KOPT-K1 (cell line): ENCODE data around the gene WDR45B.
"Not testable (repeated sequence)": the region's sequence is repeated elsewhere in the genome, so short reads cannot be mapped to it uniquely, and the experiment has no call there.

ENCODE experiments used
- H3K27ac ChIP-seq: fragments of 200-600 bp; sonication (generic); 2 replicates; pipeline ENCODE4 v1.5.1; 2016; ENCODE audit warnings: antibody characterized with exemption, mild to moderate bottlenecking, low read depth, low read length; ENCODE audit not compliant: poor library complexity, severe bottlenecking
- H3K36me3 ChIP-seq: fragments of 200-600 bp; sonication (generic); 2 replicates; pipeline ENCODE4 v1.5.1; 2017; ENCODE audit warnings: antibody characterized with exemption, mild to moderate bottlenecking, low read length, moderate library complexity; ENCODE audit not compliant: insufficient read depth
- H3K9me3 ChIP-seq: fragments of 200-600 bp; sonication (generic); 2 replicates; pipeline ENCODE4 v1.5.1; 2017; ENCODE audit warnings: antibody characterized with exemption, low read length, mild to moderate bottlenecking; ENCODE audit not compliant: insufficient read depth, poor library complexity, severe bottlenecking

WDR45B gene

DNA sequence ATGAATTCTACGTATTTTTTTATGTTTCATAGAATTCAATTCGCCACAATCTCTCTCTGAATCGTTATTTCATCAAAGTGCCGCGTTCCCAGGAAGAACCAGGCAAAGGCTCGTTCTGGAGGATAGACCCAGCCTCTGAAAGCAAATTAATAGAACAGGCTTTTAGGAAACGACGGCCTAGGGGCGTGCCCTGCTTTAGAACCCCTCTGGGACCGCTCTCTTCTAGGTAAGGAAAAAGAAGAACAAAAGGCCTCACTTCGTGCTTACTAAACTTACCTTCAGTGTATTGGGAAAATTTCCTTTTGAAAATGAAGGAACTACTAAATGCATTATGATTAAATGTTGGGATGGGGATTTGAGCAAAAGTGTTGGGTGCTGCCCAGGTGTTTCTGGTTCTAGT, 65.5 kb downstream of the WDR45B start:
- Histone ChIP-seq H3K9me3 (no peaks in the 10 kb centered on the region), H3K27ac (no peak overlapping the region), H3K36me3 (peaks cover 84% of the 10 kb centered on the region)

DNA sequence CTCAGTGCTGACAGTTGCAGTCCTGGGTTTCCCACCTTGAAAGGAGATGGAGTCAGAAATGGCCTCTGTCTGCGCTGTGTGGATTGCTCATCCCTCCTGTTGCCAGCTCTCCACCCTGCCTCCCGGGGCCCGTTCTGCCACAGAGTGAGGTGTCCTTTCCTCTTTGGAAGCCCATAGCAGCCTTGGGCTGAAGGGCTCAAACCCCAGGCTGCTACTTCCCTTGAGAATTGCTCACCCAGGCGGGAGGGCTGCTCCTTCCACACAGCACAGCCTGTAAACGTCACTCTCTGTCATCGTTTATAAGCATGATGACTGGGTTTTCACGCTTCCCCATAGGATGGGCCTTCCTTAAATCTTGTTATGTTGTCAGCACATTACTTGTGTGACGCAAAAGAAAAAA, 66.0 kb downstream of the WDR45B start:
- Histone ChIP-seq H3K9me3 (no peaks in the 10 kb centered on the region), H3K36me3 (peaks cover 84% of the 10 kb centered on the region), H3K27ac (no peak overlapping the region)

- not testable (repeated sequence) for H3K9me3 ChIP-seq, H3K27ac ChIP-seq
- peaks cover 84% of the 10 kb centered on the region for H3K36me3 ChIP-seq
These were observed 68.3 kb downstream of the WDR45B start for GRCh38 chr17:82579969-82580368.

- Histone ChIP-seq H3K9me3 (no peaks in the 10 kb centered on the region), H3K36me3 (peaks cover 87% of the 10 kb centered on the region), H3K27ac (no peak overlapping the region)
These were observed 70.9 kb downstream of the WDR45B start for GRCh38 chr17:82577300-82577699.

DNA sequence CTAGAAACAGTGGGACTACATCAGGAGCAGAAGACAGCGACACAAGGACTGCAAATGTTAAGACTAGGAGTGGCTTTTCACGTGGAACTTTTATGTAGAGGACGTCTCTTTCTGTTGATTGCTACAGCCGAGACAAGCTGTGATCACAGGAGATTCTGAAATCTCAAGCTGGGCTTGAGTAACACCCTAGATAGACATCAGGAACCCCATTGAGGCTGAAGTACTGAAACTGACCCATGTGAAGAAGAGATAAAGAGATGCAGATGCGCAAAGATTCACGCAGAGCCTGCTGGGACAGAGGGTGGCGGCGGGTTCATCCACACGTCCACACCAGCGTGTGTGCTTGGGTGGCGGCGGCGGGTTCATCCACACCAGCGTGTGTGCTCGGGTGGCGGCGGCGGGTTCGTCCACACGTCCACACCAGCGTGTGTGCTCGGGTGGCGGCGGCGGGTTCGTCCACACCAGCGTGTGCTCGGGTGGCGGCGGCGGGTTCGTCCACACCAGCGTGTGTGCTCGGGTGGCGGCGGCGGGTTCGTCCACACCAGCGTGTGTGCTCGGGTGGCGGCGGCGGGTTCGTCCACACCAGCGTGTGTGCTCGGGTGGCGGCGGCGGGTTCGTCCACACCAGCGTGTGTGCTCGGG, 72.5 kb downstream of the WDR45B start:
- H3K36me3 ChIP-seq, result peaks cover 87% of the 10 kb centered on the region
- not testable (repeated sequence) for H3K27ac ChIP-seq, H3K9me3 ChIP-seq

GRCh38 chr17:82574041-82574440, 74.2 kb downstream of the WDR45B start:
- Histone ChIP-seq H3K9me3 (no peaks in the 10 kb centered on the region), H3K27ac (no peak overlapping the region), H3K36me3 (peaks cover 100% of the 10 kb centered on the region)

DNA sequence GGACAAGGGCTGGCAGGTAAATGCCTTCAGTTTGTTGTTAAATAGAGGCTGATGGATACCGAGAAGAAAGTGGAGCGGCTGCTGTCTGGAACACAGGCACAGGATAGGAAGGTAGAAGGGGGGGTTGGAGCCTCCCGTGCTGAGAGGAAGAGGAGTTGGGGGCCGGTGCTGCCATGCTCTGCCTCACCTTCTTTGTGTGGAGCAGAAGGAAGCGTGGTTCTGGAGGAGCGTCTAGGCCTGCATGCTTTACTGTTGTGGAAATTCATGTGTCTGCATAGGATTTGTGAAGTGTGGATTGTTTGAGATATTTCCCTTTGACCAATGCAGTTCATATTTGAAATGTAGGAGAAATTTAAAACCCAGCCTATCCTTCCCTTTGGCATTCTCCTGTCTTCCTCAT, 76.4 kb downstream of the WDR45B start:
- no peaks in the 10 kb centered on the region for H3K9me3 ChIP-seq
- no peak overlapping the region for H3K27ac ChIP-seq
- peaks cover 100% of the 10 kb centered on the region for H3K36me3 ChIP-seq

DNA sequence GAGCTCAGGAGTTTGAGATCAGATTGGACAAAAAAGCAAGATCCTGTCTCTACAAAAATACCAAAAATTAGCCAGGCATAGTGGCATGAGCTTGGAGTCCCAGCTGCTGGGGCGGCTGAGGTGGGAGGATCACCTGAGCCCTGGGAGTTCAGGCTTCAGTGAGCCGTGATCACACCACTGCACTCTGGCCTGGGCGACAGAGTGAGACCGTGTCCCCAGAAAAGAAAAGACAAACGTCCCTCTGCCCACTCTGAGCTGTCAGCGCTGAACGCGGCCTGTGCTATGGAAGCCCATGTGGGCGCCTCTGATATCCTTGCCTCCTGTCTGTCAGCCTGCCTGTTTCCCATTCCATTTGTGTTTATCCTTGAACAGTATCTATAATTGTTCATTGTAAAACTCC, 78.0 kb downstream of the WDR45B start:
- H3K36me3 ChIP-seq, result peaks cover 100% of the 10 kb centered on the region
- H3K27ac ChIP-seq, result no peak overlapping the region
- no peaks in the 10 kb centered on the region for H3K9me3 ChIP-seq

DNA sequence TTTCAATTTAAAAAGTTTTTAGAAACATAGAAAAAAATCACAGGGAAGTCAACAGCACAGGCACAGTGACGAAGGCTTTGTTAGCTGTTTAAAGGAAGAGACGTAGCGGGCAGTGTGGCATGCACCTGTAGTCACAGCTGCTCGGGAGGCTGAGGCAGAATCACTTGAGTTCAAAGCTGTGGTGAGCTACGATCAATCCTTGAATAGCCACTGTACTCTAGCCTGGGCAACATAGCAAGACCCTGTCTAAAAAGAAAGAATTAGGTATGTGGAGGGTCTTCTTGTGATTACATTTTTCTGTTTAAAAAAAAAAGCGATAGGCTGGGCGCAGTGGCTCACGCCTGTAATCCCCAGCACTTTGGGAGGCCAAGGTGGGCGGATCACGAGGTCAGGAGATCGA, 78.6 kb downstream of the WDR45B start:
- no peaks in the 10 kb centered on the region for H3K9me3 ChIP-seq
- H3K36me3 ChIP-seq, result peaks cover 100% of the 10 kb centered on the region
- no peak overlapping the region for H3K27ac ChIP-seq

GRCh38 chr17:82568997-82569393, 79.2 kb downstream of the WDR45B start:
- H3K27ac ChIP-seq, result no peak overlapping the region
- no peaks in the 10 kb centered on the region for H3K9me3 ChIP-seq
- H3K36me3 ChIP-seq, result peaks cover 100% of the 10 kb centered on the region

- H3K36me3 ChIP-seq, result peaks cover 97% of the 10 kb centered on the region
- H3K27ac ChIP-seq, result no peak overlapping the region
These were observed 81.0 kb downstream of the WDR45B start for GRCh38 chr17:82567286-82567685.

GRCh38 chr17:82566129-82566960, 81.9 kb downstream of the WDR45B start:
- Histone ChIP-seq H3K36me3 (peaks cover 87% of the 10 kb centered on the region), H3K27ac (no peak overlapping the region), H3K9me3 (no peaks in the 10 kb centered on the region)

More at GRCh38 chr17:82567286-82567685, 81.0 kb downstream of the WDR45B start:
- no peaks in the 10 kb centered on the region for H3K9me3 ChIP-seq

- H3K36me3 ChIP-seq, result peaks cover 79% of the 10 kb centered on the region
- H3K27ac ChIP-seq, result no peak overlapping the region
- no peaks in the 10 kb centered on the region for H3K9me3 ChIP-seq
These were observed 82.7 kb downstream of the WDR45B start for GRCh38 chr17:82565551-82565950.
